ENCODE measurements around the gene RILPL2.

RILPL2 gene

DNA sequence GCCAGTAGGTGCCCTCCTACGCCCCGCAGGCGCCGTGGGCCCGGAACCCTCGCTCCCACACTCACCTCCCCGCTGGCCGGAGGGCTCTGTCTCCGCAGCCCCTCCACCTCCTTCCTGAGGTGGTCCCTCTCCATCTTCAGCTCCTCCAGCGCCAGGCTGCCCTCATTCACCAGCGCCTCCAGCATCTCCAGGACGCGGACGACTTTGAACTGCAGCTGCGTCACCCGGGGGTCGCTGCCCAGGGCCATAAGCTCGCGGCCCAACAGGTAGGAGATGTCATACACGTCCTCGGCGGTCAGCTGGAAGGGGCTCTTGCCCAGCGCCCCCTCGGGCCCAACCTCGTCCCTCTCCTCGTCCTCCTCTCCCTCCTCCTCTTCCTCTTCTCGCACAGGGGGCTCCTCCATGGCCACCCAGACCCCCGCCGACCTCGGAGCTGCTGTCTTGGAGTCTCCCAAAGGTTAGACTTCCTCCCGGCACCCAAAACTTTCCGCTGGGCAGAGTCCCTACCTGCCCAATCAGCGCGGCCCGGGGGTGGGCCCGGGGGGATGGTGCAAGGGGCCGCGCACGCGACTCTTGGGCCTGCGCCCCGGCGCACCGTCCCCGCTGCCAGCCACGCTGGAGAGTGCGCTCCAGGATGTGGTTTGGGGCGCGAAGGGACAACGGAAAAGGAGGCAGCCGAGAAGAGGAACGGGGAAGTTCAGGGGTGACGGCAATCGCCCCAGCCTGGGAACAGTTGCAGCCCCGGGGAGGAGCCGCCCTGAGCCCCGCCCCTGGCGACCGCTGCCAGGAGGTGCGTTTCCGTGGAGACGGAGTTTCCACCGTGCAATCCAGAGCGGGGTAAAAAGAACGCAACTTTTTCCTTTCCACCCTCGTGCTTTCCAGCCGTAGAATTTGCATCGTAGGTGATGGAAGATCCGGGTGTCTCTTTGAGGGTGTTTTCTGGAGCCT is at the start of gene RILPL2:
Gene RILPL2 (minus strand): TSS at position 668 of the 948 bp plus-strand sequence. CDS start 264 bp downstream, at position 404.
- no peak for TF ChIP-seq CTCF (IDR thresholded peaks at IDR 0.05)

GRCh38 chr12:123485756-123486155 is 49.3 kb upstream of the RILPL2 start:
- no peak for TF ChIP-seq CTCF (IDR thresholded peaks at IDR 0.05)

DNA sequence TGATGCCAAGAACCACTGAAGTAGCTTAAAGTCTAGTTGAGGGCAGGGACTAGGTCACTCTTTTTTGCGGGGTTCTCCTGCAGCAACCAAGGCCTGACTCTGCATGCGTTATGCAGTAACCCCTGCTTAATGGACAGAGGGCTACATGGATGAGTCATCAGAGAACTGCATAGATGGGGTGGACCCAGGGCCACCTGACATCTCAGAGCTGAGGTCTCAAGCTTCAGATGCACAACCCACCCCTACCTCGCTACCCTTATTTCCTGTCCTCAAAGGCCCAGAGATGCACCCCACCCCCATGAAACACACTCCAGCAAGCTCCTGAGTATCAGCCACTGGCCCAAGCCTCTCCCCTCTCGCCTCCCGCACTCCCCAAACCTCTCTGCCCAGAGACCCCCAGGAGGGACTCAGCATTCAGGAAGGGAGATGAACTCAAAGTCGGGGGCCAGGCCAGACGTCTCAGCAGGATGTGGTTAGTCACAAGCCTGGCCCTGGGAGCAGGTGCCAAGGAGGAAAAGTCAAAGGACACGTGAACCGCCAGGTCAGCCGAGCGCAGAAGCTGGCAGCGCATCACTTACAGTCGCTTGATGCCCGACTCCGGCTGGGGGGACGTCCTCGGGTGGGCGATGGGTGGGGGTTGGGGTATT is 47.2 kb upstream of the RILPL2 start:
- TF ChIP-seq CTCF (IDR thresholded peaks at IDR 0.05): no peak

GRCh38 chr12:123482876-123483275 is 46.4 kb upstream of the RILPL2 start:
- TF ChIP-seq CTCF (IDR thresholded peaks at IDR 0.05): no peak

DNA sequence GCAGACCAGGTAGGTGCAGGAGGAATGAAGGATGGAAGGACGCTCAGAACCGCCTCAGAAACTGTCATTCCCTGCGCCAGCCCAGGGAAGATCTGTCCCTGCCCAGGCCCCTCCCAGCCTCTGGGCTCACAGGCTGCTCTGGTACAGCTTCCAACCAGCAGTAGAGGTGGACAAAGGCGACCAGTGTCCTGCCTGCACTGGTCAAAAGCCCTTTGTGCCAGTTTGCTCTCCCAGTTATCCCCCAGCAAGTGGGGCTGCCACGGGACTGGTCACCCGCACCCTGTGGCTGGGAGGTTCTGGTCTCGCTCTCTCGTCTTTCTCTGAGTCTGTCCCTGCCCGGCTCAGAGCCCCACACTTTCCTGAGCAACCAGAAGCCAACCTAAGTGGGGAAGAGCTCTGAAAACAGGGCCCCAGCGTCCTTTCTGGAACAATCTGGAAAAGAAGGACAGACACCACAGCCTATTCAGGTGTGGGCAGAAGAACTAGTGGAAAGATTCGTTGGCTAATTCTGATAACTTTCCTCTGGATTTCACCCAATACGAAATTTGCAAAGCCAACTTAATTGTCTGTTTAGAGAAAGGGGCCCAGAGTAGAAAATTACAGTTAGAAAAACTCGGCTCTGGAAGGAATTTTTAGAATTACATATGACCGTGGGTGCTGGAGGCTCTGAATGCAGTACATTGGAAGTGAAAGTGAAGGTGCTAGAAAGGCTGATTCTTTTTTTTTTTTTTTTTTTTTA is 43.1 kb upstream of the RILPL2 start:
- TF ChIP-seq CTCF (IDR thresholded peaks at IDR 0.05): no peak

GRCh38 chr12:123478762-123479161 is 42.3 kb upstream of the RILPL2 start:
- no peak for TF ChIP-seq CTCF (IDR thresholded peaks at IDR 0.05)

DNA sequence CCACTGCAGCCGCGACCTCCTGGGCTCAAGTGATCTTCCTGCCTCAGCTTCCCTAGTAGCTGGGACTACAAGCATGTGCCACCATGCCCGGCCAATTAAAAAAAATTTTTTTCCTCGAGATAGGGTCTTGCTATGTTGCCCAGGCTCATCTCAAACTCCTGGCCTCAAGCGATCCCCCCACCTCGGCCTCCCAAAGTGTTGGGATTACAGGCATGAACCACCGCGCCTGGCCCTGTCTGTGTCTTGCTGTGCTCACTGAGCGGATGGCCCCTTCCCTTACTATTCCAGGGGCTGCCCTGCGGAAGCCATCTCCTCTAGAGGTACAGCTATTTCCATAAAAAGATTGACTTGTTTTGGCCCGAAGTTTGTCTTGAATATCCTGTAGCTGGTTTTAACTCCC is 41.6 kb upstream of the RILPL2 start:
- no peak for TF ChIP-seq CTCF (IDR thresholded peaks at IDR 0.05)
